HG03066 (cell line): Measurements from ENCODE around the gene ST3GAL2.

Source experiments
- ATAC-seq: cut with Tn5 transposase; IDR thresholded peaks from one replicate; pipeline ENCODE4 v1.9.1; 2021; ENCODE audit warnings: low read depth; ENCODE audit not compliant: unreplicated experiment

Gene ST3GAL2

GRCh38 chr16:70440009-70440692, 1.3 kb upstream of the ST3GAL2 start:
- ATAC-seq: no peak

- peak; percentile 10 for ATAC-seq
Observed at GRCh38 chr16:70438585-70438968, 323 bp downstream of the ST3GAL2 start.

GRCh38 chr16:70437582-70438557, 1.0 kb downstream of the ST3GAL2 start:
- no peak for ATAC-seq

GRCh38 chr16:70437017-70437581, 1.8 kb downstream of the ST3GAL2 start:
- ATAC-seq: no peak

- ATAC-seq: no peak
Observed at GRCh38 chr16:70434484-70435260, 4.2 kb downstream of the ST3GAL2 start.

GRCh38 chr16:70433458-70434103, 5.3 kb downstream of the ST3GAL2 start:
- no peak for ATAC-seq

- ATAC-seq: peak; percentile 25
Observed at GRCh38 chr16:70432723-70433457, 6.0 kb downstream of the ST3GAL2 start.

GRCh38 chr16:70432356-70432722, 6.6 kb downstream of the ST3GAL2 start:
- no peak for ATAC-seq

- peak; percentile 39 for ATAC-seq
Observed at GRCh38 chr16:70430667-70431536, 8.0 kb downstream of the ST3GAL2 start.

GRCh38 chr16:70429888-70430666, 8.8 kb downstream of the ST3GAL2 start:
- ATAC-seq: no peak

GRCh38 chr16:70428178-70428998, 10.5 kb downstream of the ST3GAL2 start:
- no peak for ATAC-seq

GRCh38 chr16:70427786-70428177, 11.1 kb downstream of the ST3GAL2 start:
- ATAC-seq: no peak

- no peak for ATAC-seq
Observed at GRCh38 chr16:70422543-70422942, 16.4 kb downstream of the ST3GAL2 start.

- no peak for ATAC-seq
Observed at GRCh38 chr16:70421473-70422311, 17.2 kb downstream of the ST3GAL2 start.

GRCh38 chr16:70421014-70421413, 17.9 kb downstream of the ST3GAL2 start:
- no peak for ATAC-seq
